PC-9 (cell line): Measurements from ENCODE around the gene ILF2.

Experiments
- CTCF ChIP-seq: fragments of 200-600 bp; sonication (generic); conservative IDR thresholded peaks from 2 replicates; pipeline ENCODE4 v1.6.1; 2017; ENCODE audit warnings: mixed run types, antibody characterized with exemption, mild to moderate bottlenecking, moderate library complexity
- EZH2 ChIP-seq: fragments of 200-600 bp; sonication (generic); IDR thresholded peaks from 2 replicates; pipeline ENCODE4 v1.8.0; 2017; ENCODE audit warnings: antibody characterized with exemption, low read depth

GRCh38 chr1:153698020-153698922 lies 27.5 kb upstream of the ILF2 start:
- TF ChIP-seq EZH2, result no peak
- no peak for TF ChIP-seq CTCF
